HG02798 (cell line): ENCODE results near the gene HTR2A.

ENCODE experiments used
- ATAC-seq: cut with Tn5 transposase; IDR thresholded peaks from one replicate; pipeline ENCODE4 v1.9.1; 2021; ENCODE audit warnings: mild to moderate bottlenecking; ENCODE audit not compliant: unreplicated experiment, poor library complexity

Gene HTR2A

DNA sequence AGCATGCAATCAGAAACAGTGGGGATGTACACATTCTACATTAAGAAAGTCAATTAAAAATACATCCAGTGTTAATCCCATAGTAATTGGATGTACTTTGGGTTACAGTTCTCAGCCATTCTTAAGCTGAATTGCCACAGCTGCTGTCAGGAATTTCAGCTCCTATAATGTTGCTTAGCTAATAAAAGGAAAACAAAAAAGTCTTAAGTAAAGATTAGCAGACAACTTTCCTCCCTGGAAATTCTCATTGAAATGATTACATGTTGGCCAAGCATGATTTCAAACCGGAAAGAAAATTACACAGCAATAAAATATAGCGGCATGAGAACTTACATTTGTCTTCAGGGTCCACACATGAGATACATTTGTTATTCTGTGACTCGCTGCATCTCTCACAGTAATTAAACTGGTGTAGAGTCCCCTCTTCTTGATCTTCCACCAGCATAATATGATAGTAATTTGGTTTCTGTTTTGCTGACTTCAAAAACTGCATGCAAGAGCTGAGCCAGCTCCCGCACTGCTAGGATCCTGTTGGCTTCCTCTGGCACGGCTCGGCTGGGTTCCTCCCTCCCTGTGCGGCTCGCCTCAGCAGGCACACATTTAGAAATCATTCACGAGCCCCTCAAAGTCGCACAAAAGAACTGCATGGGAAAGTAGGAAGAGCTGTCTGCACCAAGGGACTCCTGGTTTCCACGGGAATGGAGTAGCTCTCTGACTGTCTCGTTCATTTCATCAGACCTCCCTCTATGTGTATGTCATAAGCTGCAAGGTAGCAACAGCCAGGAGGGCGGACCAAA is at the start of gene HTR2A:
HTR2A (minus strand) TSS at position 713 of the 797 bp plus-strand sequence. CDS start 1,147 bp downstream, outside the sequence.
- ATAC-seq: no peak

DNA sequence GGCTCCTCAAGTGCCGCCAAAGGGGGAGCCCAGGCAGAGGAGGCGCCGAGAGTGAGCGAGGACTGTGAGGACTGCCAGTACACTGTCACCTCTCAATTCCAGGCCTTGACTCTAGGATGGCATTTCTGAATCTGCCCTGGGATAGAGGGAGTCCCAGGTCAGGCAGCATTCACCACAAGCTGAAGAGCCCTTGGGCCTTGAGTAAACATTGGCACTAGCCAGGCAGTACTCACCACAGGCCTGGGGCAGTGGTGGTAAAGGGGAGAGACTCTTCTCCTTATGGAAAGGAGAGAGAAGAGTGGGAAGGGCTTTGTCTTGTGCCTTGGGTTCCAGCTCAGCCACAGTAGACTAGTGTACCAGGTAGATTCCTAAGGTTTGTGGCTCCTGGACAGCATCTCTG is 39.7 kb upstream of the HTR2A start:
- no peak for ATAC-seq

DNA sequence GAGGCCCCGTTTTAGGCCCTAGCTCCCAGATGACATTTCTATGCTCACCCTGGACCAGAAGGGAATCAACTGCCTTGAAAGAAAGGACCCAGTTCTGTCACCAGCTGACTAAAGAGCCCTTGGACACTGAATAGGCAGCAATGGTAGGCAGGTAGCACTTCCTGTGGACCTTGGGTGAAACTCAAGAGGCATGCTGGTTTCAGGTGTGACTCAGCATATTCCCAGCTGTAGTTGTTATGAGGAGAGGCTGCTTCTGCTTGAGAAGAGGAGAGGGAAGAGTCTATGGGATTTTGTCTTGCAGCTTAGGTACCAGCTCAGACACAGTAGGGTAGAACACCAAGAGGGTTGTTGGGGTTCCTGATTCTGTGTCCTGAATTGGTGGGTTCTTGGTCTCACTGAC is 37.9 kb upstream of the HTR2A start:
- no peak for ATAC-seq

DNA sequence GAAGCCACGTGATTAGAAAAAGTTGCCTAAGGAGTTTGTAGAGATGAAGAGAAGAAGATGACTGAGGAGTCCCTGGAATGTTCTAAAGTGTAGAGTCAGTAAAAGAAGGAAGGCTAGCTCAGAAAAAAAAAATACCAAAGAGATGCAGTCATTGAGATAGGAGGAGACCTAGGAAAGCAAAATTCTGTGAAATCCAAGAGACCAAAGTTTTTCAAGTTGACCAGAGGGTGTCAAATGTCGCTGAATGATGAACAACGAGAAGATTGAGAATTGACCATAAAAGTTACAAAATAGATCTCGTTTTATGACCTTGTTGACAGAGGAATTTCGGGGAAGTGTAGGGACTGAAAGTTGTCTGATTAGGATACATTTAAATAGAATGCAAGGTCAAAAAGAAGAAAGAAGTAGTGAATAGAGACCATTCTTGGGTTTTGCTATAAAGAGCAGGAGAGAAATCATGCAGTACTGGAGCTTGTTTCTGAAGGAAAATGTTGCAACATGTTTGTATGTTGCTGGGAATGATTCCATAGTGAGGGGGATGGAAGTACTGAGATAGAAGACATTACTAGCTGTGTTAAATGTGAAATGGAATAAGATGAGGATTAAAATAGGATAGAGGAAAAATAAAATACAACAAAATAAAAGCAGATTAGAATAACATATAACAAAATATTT is 30.2 kb upstream of the HTR2A start:
- ATAC-seq: no peak

DNA sequence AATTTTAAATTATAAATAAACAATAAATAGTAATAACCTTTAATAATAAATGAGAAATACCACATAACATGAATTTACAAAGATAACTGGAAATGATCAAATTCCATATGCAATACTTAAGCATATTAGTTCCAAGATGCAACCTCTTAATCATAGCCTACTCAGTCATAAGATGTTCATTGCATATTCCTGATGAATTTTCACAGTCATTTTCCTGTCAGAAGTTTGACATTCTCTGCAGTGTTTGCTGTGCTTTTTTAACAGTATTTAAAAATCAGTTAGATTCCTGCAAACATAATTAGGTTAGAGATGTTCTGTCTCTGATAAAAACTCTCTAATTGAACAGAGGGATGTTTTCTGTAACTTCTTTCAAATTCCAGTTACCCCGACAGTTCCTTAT is 28.6 kb upstream of the HTR2A start:
- ATAC-seq: no peak

DNA sequence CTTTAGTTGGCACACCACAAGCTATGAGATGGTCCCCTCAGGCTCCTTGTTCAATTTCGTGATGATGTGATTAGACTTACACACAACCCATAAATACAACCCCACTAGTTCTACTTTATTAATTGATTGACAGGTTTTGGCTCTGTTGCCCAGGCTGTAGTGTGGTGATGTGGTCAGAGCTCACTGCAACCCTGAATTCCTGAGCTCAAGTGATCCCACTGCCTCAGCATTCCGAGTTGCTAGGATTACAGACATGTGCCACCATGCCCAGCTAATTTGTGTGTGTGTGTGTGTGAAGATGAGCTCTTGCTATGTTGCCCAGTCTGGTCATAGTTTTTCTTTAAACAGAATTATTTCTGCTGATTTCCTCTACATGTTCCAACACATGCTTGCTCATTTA is 17.5 kb upstream of the HTR2A start:
- no peak for ATAC-seq

DNA sequence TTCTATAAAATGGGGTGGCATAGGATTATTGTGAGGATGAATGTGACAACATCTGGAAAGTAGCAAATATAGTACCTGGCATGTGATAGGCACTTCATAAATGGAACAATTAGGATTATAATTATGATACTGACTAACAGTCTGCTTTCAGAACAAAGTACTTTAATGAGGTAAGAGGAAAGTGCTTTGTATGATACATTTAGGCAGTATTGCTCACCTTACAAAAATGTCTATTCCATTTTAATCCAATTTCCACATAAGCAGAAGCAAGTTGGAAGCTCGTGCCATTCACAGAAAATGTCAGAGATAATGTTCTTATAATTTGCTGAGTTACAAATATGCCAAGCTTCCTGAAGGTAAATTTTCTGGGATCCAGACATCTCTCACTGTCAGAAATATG is 16.9 kb upstream of the HTR2A start:
- no peak for ATAC-seq

DNA sequence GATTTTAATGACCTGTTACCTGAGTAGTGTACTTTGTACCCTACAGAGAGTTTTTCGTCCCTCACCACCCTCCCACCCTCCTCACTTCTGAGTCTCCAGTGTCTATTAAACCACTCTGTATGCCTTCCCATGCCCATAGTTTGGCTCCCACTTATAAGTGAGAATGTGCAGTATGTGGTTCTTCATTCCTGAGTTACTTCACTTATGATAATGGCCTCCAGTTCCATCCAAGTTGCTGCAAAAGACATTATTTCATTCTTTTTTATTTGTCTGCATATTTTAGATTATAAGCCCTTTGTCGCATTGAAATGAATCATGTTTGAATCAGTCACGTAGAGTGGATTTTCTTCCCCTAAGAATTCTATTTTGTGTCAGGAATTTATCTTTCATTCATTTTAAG is 12.2 kb upstream of the HTR2A start:
- ATAC-seq: no peak

DNA sequence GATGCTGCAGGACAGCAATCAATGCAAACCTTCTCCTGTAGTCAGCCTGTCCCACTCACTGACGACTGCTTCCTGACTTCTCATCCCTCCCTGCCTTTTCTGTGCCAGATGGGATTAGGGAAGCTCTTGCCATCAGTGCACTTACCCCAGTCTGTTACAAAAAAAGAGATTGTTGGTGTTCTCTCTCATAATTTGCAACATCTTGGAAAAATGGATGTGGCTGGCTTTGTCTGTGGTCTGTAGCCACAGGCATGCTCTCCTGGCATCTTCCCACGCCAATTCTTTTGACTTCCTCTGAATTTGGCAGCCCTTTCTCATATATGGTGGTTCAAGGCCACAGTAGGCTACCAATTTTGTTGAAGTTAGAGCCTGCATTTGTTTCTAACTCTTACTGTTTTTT is 11.6 kb upstream of the HTR2A start:
- no peak for ATAC-seq

DNA sequence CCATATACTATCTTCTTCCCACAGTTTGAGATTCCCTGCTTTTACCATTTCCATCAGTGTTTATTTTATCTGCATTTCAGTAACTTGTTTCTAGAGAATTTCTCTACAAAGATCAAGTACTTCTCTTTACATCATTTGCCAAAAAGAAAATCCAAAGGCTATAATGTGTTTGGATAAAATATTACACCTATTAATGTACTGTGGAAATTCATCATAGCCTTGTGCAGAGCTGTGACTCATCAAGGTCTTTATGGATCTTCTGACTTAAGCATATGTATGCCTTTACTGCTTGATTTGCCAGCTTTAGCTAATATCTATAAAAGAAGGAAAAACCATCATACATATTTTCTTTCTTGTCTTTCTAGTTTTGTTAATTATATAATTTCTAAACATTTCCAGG is 9.6 kb upstream of the HTR2A start:
- no peak for ATAC-seq

DNA sequence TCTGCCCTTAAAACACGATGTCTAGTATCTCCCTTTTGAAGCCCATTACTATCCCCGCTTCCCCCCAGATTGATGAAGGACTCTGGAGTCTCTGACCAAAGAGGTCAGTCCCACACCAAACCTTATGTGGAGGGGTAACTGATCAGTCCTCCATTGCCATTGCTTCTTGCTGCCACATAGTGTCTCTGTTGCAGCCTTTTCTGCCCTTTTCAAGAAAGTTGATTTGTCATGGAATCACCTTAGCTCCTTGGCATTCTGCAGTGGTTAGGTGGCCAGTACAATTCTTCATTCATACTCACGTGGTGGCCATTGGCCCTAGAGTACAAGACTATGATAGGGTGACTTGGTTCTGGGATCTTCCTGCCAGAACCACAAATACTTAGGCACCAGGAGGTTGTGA is 8.4 kb upstream of the HTR2A start:
- ATAC-seq: no peak

DNA sequence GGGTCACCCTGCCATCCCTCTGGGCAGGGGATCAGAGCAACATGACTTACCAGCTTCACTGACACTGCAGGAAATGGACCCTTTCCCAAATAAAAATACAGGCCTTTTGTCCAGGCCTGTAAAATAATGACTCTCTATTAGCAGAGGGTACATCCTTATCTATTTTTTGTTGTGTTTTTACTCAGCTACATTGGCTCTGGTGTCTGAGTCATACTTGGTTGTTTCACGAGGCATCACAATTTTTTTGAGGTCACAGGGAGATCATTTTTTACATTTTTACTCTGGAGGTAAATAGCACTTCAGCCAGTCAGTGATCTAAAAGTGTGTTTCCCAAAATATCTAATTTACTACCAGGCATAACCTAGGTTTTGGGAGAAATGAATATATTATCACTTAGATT is 6.9 kb upstream of the HTR2A start:
- ATAC-seq: no peak

DNA sequence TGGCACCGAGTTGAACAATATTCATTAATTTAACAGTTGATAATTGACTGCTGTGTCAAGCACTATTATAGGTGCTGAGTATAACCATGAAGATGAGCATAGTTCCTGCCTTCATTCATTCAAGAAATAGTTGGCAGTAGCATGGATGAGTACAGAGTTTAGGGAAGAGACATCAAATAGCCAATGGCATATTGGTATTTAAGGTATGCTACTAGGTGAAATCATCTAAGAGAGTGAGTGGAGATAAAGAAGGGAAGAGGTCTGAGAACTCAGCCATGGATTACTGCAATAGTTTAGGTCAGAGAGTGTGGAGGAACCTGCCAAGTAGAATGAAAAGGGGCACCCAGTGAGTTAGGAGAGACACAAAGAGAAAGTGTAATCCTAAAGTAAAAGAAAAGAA is 4.9 kb upstream of the HTR2A start:
- no peak for ATAC-seq

DNA sequence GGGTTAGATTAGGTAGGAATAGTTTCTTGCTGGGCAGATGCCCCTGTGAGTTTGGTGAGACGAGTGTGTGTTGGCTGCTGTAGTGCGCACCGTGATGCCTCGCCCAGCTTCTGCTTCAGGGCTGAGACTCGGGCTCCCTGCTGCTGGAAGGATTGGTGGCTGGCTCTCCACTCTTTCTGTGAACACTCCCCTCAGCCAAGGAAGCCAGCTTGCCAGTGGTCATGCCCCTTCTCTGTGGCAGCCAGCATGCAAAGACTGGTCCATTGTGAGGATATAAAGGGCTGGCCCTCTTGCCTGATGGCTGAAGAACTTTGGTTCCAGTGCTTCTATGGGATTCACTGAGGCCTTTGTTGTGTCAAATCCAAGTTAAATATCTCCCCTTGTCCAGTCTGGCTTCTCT is 2.9 kb upstream of the HTR2A start:
- ATAC-seq: no peak

DNA sequence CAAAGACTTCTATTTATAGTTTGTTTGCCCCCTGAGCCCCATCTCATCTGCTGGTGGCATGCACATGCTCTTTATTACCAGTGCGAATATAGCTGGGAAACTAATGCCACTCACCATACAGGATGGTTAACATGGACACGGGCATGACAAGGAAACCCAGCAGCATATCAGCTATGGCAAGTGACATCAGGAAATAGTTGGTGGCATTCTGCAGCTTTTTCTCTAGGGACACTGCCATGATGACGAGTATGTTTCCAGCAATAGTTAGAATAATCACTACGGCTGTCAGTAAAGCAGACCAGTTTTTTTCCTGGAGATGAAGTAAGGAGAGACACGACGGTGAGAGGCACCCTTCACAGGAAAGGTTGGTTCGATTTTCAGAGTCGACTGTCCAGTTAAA is 1.5 kb downstream of the HTR2A start:
- no peak for ATAC-seq

DNA sequence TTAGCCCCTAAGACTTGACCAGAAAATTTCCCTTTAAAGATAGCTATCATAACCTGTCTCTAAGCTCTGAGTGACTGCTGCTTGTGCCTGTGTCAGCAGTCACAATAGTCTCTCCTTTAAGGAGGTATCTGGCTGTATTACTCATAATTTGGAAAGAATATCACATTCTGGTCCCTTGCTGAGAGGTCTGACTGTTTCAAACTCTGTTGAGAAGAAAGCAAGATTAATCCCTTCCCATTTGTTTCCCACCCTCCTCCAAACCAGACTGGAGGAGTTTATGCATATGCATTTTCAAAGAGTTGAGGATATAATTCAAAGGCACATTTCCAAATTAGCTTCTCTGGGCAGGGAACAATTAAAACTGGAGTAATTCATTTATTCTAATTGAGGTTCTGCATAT is 2.3 kb downstream of the HTR2A start:
- ATAC-seq: no peak

DNA sequence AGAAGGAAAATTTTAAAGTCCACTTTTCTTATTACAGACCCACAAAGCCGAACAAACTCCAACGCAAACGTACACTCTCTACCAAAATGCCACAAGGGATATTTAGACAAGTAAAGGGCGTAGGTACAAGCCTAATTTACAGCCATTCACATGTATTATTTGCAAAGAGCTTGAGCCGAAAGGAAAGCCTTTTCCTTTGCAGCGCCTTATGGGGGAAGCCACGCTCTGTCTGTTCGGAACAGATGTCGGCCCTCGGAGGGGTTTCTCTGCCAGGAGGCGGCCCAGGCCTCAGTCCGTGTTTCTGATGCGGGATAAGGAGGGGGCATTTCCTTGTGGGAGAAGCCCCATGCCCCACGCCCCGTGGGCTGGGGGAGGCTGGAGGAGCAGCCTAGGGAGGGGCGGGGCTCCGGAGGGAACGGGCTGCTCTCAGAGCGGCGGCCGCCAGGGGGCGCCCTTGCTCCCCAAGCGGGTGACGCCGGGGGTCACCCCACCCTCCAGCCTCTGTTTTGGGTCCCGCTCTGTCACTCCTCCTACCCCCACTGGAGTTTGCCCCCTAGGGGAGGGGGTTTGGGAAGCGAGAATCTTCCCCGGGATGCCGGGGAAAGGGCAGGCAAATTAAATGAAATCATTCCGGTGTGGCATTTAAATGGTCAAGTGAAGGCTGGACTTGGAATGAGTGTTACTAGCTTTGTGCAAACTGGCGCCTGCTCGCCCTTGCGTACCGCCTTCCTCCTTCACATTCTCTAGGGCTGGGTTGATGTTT is 2.9 kb downstream of the HTR2A start:
- ATAC-seq: peak; percentile 91

DNA sequence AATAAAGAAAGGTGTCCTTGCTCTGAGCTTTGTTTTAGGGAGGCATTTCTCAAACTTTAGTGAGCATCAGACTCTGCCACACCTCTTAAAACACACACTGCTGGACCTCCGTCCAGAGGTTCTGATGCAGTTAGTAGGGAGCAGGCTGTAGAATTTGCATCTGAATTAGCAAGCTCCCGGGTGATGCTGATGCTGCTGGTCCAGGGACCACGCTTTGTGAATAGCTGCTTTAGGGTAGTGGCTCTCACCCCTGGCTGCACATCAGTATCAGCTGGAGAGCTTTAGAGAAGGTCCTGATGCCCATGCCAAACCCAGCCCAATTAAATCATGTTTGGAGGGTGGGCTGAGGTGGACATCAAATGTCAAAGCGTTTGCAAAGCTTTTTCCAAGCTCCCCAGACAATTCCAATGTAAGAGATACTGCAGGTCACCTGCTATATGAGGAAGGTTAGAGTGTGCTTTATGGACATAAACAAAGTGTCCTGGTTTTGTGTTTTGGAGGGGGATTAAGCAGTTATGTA is 3.6 kb downstream of the HTR2A start:
- no peak for ATAC-seq

DNA sequence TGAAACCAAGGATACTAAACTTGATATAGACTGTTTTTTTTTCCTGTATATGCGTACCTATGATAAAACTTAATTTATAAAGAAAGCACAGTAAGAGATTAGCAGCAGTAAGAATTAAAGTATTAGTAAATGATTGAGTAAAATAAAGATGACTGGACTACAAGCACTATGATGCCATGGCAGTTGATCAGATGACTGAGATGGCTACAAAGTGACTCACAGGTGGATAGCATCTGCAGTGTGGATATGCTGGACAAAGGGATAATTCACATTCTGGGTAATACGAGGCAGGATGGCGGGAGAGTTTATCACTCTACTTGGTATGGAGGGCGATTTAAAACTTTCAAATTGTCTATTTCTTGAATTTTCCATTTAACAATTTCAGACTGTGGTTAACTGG is 11.8 kb downstream of the HTR2A start:
- ATAC-seq: no peak

DNA sequence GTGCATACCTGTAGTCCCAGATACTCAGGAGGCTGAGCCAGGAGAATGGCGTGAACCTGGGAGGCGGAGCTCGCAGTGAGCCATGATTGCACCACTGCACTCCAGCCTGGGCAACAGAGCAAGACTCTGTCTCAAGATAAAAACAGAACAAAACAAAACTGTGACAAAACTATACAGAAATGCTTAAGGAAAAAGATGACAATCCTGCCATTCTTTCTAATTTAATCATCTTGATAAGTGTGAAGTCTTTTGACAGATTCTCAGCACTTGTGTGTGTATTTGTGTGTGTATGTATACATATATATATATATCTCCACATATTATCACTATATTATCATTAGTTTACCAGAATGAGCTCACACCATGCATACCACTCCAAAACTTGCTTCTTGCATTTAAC is 12.3 kb downstream of the HTR2A start:
- no peak for ATAC-seq

DNA sequence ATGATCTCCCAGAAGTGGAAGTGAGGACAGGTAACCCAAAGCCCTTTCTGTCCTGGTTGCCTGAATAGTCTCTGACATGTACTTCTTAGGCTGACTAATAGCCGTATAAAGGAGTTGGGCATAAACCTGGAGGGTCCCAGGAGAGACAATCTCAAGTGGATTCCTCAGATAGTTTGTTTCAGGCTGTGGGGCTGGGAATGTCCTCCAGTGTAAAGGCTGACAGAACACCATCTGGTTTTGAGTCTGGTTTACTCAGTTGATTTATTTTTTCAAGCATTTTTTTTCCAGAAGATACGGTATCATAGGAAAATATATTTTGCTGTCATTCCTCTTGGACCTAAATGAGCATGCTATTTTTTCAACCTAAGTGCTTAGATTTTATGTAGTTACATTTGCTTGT is 15.2 kb downstream of the HTR2A start:
- ATAC-seq: no peak
